Ishikawa (cell line): ENCODE results near the gene KLF13.

ENCODE experiments used
- CEBPB ChIP-seq: IDR thresholded peaks from 2 replicates; pipeline ENCODE4 v1.6.1; 2012
- CREB1 ChIP-seq: IDR thresholded peaks from 2 replicates; pipeline ENCODE4 v1.6.1; 2012; ENCODE audit warnings: low read depth
- EGR1 ChIP-seq: IDR thresholded peaks from 2 replicates; pipeline ENCODE4 v1.6.1; 2012
- EP300 ChIP-seq: IDR thresholded peaks from 2 replicates; pipeline ENCODE4 v1.6.1; 2012; ENCODE audit warnings: borderline replicate concordance
- FOXM1 ChIP-seq: IDR thresholded peaks from 2 replicates; pipeline ENCODE4 v1.6.1; 2012; ENCODE audit warnings: low read depth, borderline replicate concordance
- MAX ChIP-seq: IDR thresholded peaks from 2 replicates; pipeline ENCODE4 v1.6.1; 2012
- NFIC ChIP-seq: IDR thresholded peaks from 2 replicates; pipeline ENCODE4 v1.6.1; 2012
- RAD21 ChIP-seq: IDR thresholded peaks from 2 replicates; pipeline ENCODE4 v1.6.1; 2012; ENCODE audit warnings: low read depth
- REST ChIP-seq: IDR thresholded peaks from 2 replicates; pipeline ENCODE4 v1.6.1; 2012; ENCODE audit warnings: low read depth, mild to moderate bottlenecking
- TAF1 ChIP-seq: IDR thresholded peaks from 2 replicates; pipeline ENCODE4 v1.6.1; 2012; ENCODE audit warnings: low read depth, mild to moderate bottlenecking
- TCF12 ChIP-seq: IDR thresholded peaks from 2 replicates; pipeline ENCODE4 v1.6.1; 2012; ENCODE audit warnings: low read depth
- TEAD4 ChIP-seq: IDR thresholded peaks from 2 replicates; pipeline ENCODE4 v1.6.1; 2012
- USF1 ChIP-seq: IDR thresholded peaks from 2 replicates; pipeline ENCODE4 v1.6.1; 2012
- YY1 ChIP-seq: IDR thresholded peaks from 2 replicates; pipeline ENCODE4 v1.6.1; 2012; ENCODE audit warnings: low read depth
- ZBTB7A ChIP-seq: IDR thresholded peaks from 2 replicates; pipeline ENCODE4 v1.6.1; 2012; ENCODE audit warnings: low read depth

KLF13 gene

DNA sequence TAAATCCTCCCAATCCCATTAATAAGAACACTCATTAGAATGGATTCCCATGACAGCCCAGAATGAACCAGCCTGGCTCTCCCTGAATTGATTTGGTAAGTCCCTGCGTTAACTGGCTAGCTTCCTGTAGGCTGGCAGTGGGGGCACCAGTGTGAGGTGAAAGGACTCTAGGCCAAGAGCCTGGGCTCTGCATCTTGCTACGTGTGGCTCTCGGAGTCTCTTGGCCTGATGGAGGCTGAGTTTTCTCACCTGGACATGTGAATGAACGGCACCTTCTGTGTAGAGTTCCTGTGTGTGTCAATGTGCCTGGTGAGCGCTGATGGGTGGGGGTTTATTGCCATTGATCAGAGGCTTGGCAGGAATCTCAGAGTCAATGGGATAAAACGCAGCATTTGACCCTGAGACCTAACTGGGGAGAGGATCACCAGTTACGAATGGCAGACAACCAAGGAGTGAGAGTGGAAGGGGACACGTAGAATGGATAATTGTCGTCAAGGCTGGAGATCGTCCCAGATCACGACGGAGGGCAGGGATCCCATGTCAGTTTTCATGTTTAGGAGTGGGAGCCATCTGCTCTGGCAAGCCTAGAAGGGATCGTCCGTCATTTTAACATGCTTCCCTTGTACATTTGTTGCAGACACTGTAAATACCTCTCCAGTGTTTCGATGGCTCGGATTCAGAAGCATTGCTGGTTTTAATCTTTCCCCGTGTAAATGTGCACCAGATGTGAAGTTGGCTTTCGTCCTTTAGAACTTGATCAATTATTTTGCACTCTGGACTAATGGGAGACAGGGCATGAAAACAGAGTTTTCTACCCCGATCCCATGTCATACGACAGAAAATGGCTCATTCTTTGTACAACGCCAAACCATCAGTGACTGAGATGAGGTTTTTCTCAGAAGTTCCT is 9.0 kb upstream of the KLF13 start:
- TF ChIP-seq TCF12: no peak

GRCh38 chr15:31318429-31318828 is 8.2 kb upstream of the KLF13 start:
- TF ChIP-seq TCF12 (no peak), CREB1 (no peak), TAF1 (no peak), TEAD4 (no peak), ZBTB7A (no peak), RAD21 (no peak), REST (no peak), FOXM1 (no peak), USF1 (no peak), CEBPB (no peak), NFIC (no peak), EP300 (no peak), YY1 (no peak), MAX (no peak), EGR1 (no peak)

DNA sequence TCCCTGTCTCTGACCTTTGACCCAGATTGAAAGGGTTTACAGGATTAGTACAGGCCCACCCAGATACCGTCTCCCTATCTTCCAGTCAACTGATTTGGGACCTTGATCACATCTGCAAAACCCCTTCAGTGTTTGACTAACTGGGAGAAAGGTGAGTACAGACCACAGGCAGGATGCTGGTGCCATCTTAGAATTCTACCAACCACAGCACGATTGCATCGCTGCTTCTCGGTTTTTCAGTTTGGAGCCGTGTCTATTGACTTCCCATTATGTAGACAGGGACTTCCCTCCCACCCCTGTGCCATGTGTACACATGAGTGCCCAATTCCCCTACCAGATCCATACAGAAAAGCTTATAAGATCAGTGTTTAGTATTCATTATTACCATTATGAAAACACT is 6.6 kb upstream of the KLF13 start:
- TF ChIP-seq YY1: no peak
- no peak for TF ChIP-seq TEAD4
- no peak for TF ChIP-seq EGR1
- no peak for TF ChIP-seq ZBTB7A
- TF ChIP-seq CEBPB: no peak
- TF ChIP-seq TCF12: no peak
- TF ChIP-seq NFIC: no peak
- no peak for TF ChIP-seq REST
- TF ChIP-seq CREB1: no peak

- TF ChIP-seq USF1: no peak
- no peak for TF ChIP-seq MAX
Measured at GRCh38 chr15:31321418-31321817, 5.2 kb upstream of the KLF13 start.

DNA sequence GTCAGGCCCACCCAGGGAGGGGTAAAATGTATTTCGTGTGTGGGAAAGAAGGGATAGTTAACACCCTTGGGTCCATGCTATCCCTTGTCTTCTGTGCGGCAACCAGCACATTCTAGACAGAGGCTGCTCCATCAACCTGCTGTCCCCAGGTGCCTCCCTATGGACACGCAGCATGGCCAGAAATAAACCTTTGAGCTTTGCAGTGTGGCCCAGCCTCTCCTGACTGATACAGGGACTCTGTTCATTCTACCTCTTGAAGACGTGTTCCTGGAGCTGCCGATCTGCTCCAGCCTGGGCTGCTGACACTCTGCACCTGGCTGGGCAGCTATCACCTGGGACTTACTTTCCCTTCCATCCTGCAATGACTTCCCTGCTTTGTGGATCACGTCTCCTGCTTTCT is 4.1 kb upstream of the KLF13 start:
- no peak for TF ChIP-seq EGR1
- no peak for TF ChIP-seq TCF12
- TF ChIP-seq MAX: no peak

DNA sequence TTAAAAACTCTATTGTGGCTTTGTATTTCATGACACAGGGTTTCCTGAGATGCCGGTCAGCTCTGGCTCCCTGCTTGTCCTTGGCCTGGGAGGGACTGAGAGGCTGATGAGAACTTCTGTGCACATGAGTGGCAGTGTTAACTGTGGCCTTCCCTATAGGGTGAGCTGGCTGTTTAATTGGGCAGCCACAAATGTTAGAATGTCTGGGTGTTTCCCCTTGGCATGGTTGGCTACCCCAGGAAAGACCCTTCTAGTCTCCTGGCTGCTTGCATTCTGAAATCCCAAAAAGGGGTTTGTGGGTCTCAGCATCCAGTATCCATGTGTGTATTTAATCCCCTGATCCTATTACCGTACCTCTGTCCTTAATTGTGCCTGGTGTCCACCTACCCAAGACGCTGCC is 3.0 kb upstream of the KLF13 start:
- TF ChIP-seq CEBPB: no peak
- no peak for TF ChIP-seq EP300
- TF ChIP-seq TAF1: no peak
- no peak for TF ChIP-seq MAX
- no peak for TF ChIP-seq FOXM1

DNA sequence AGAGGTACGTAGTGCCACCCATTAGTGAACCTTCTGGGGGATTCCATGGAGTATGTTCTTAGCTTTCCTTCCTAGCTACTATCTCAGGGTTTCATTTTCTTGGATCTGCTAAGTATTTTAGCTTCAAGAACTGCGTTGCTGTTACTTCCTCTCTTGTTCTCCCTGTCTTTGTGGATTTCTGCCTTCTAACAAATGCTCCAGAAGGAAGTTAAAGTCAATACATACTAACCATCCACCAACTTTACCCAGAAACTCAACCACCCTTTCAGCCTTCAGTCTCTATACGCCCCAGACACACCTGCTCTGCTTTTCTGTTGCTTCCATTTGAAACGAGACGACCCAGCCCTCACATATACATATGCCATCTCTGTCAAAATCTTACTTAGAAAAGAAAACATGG is 2.4 kb upstream of the KLF13 start:
- TF ChIP-seq FOXM1 (no peak), CREB1 (no peak), TCF12 (no peak), RAD21 (no peak)
